Fibroblast of peridontal ligament (primary cell): ENCODE measurements around the gene ASPHD1.
"Not testable (repeated sequence)": the region's sequence is repeated elsewhere in the genome, so short reads cannot be mapped to it uniquely, and the experiment has no call there.

Experiments used
- DNase-seq: peaks from one replicate; pipeline ENCODE4 v3.0.0-alpha.2; 2010; ENCODE audit errors: extremely low read depth

Gene ASPHD1

GRCh38 chr16:29877266-29877961 lies 22.9 kb upstream of the ASPHD1 start:
- DNase-seq: no peak

- DNase-seq: no peak
Measured at GRCh38 chr16:29878172-29878571, 22.1 kb upstream of the ASPHD1 start.

GRCh38 chr16:29881050-29881449 lies 19.2 kb upstream of the ASPHD1 start:
- DNase-seq: no peak

- DNase-seq: no peak
Measured at GRCh38 chr16:29883987-29884386, 16.3 kb upstream of the ASPHD1 start.

- not testable (repeated sequence) for DNase-seq
Measured at GRCh38 chr16:29889372-29889771, 10.9 kb upstream of the ASPHD1 start.

- DNase-seq: no peak
Measured at GRCh38 chr16:29891525-29892457, 8.5 kb upstream of the ASPHD1 start.

GRCh38 chr16:29892458-29892813 lies 7.9 kb upstream of the ASPHD1 start:
- DNase-seq: no peak

- DNase-seq: no peak
Measured at GRCh38 chr16:29893553-29893952, 6.7 kb upstream of the ASPHD1 start.

- no peak for DNase-seq
Measured at GRCh38 chr16:29894352-29894751, 5.9 kb upstream of the ASPHD1 start.

GRCh38 chr16:29896841-29897240 lies 3.4 kb upstream of the ASPHD1 start:
- DNase-seq: no peak

GRCh38 chr16:29897333-29897732 lies 3.0 kb upstream of the ASPHD1 start:
- DNase-seq: no peak

GRCh38 chr16:29898135-29898803 lies 2.0 kb upstream of the ASPHD1 start:
- DNase-seq: no peak

- no peak for DNase-seq
Measured at GRCh38 chr16:29898804-29899515, 1.3 kb upstream of the ASPHD1 start.

GRCh38 chr16:29899516-29900101 lies 679 bp upstream of the ASPHD1 start, which contains the start of gene SEZ6L2:
TSS of gene SEZ6L2 (minus strand) at chr16:29899550. CDS start at chr16:29899019, 531 bp downstream.
- peak; percentile 86 for DNase-seq

GRCh38 chr16:29900888-29901606 lies 759 bp downstream of the ASPHD1 start:
- peak; percentile 4 for DNase-seq

GRCh38 chr16:29901607-29901945 lies 1.3 kb downstream of the ASPHD1 start:
- DNase-seq: no peak

GRCh38 chr16:29903590-29903989 lies 3.3 kb downstream of the ASPHD1 start:
- no peak for DNase-seq

GRCh38 chr16:29904947-29905346 lies 4.7 kb downstream of the ASPHD1 start:
- DNase-seq: no peak

GRCh38 chr16:29905668-29906067 lies 5.4 kb downstream of the ASPHD1 start:
- no peak for DNase-seq

- no peak for DNase-seq
Measured at GRCh38 chr16:29906520-29907244, 6.4 kb downstream of the ASPHD1 start.
